ENCODE measurements around the gene SLC7A9. TPM values are rescaled to one million over a fixed set of nuclear protein-coding genes. Genes with fewer than 3 reads are reported as not detected.

Gene SLC7A9
- total and polyA plus RNA-seq, 7 donors = 0.20 to 0.49 (median 0.36) TPM; not detected in 4

- TF ChIP-seq EP300 (IDR thresholded peaks at IDR 0.05) (no peak), POLR2A (IDR thresholded peaks at IDR 0.05) (no peak), POLR2AphosphoS5 (IDR thresholded peaks at IDR 0.05) (no peak)
- TF ChIP-seq, protein P1, sequence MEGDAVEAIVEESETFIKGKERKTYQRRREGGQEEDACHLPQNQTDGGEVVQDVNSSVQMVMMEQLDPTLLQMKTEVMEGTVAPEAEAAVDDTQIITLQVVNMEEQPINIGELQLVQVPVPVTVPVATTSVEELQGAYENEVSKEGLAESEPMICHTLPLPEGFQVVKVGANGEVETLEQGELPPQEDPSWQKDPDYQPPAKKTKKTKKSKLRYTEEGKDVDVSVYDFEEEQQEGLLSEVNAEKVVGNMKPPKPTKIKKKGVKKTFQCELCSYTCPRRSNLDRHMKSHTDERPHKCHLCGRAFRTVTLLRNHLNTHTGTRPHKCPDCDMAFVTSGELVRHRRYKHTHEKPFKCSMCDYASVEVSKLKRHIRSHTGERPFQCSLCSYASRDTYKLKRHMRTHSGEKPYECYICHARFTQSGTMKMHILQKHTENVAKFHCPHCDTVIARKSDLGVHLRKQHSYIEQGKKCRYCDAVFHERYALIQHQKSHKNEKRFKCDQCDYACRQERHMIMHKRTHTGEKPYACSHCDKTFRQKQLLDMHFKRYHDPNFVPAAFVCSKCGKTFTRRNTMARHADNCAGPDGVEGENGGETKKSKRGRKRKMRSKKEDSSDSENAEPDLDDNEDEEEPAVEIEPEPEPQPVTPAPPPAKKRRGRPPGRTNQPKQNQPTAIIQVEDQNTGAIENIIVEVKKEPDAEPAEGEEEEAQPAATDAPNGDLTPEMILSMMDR (IDR thresholded peaks at IDR 0.05) = no peak
- peaks cover 0 to 22% (median 0%) of the 10 kb centered on the region in 4 donors for H3K36me3 ChIP-seq
Measured at GRCh38 chr19:32875428-32875827, 5.9 kb upstream of the SLC7A9 start.

GRCh38 chr19:32874605-32875004, 5.0 kb upstream of the SLC7A9 start:
- Histone ChIP-seq H3K27ac (no peak overlapping the region), H3K4me3 (no peak overlapping the region), H3K4me1 (peaks cover 0 to 13% (median 8%) of the 10 kb centered on the region in 4 donors), H3K36me3 (peaks cover 0 to 16% (median 0%) of the 10 kb centered on the region in 4 donors), H3K9me3 (no peaks in the 10 kb centered on the region), H3K27me3 (no peaks in the 10 kb centered on the region)
- TF ChIP-seq POLR2AphosphoS5 (IDR thresholded peaks at IDR 0.05) (no peak), POLR2A (IDR thresholded peaks at IDR 0.05) (no peak), EP300 (IDR thresholded peaks at IDR 0.05) (no peak)
- TF ChIP-seq, protein P1 (IDR thresholded peaks at IDR 0.05) = no peak
- 83 to 84% methylated on average over 9 of the region's 9 CpGs for WGBS, 2 donors
- no peak for DNase-seq
- intact Hi-C loops (cut with DNase I) = no loop called here

More at GRCh38 chr19:32875428-32875827, 5.9 kb upstream of the SLC7A9 start:
- no peak overlapping the region for H3K4me3 ChIP-seq
- WGBS, 2 donors = 81 to 88% methylated on average over 7 of the region's 7 CpGs
- no peaks in the 10 kb centered on the region for H3K27me3 ChIP-seq
- no peaks in the 10 kb centered on the region for H3K9me3 ChIP-seq
- no peak for DNase-seq
- intact Hi-C loops (cut with DNase I) = no loop called here
- H3K27ac ChIP-seq = no peak overlapping the region
- H3K4me1 ChIP-seq = peaks cover 0 to 13% (median 8%) of the 10 kb centered on the region in 4 donors

GRCh38 chr19:32873247-32873959, 3.8 kb upstream of the SLC7A9 start:
- Histone ChIP-seq H3K27ac (no peak overlapping the region), H3K9me3 (no peaks in the 10 kb centered on the region), H3K27me3 (no peaks in the 10 kb centered on the region), H3K4me1 (peaks cover 0 to 13% (median 8%) of the 10 kb centered on the region in 4 donors), H3K36me3 (peaks cover 0 to 5% (median 0%) of the 10 kb centered on the region in 4 donors), H3K4me3 (no peak overlapping the region)
- intact Hi-C loops (cut with DNase I) = no loop called here
- 29 to 70% methylated on average over 18 of the region's 18 CpGs for WGBS, 2 donors
- TF ChIP-seq POLR2AphosphoS5 (IDR thresholded peaks at IDR 0.05) (no peak), POLR2A (IDR thresholded peaks at IDR 0.05) (no peak), EP300 (IDR thresholded peaks at IDR 0.05) (no peak)
- TF ChIP-seq, protein P1 (IDR thresholded peaks at IDR 0.05) = no peak
- no peak for DNase-seq

DNA sequence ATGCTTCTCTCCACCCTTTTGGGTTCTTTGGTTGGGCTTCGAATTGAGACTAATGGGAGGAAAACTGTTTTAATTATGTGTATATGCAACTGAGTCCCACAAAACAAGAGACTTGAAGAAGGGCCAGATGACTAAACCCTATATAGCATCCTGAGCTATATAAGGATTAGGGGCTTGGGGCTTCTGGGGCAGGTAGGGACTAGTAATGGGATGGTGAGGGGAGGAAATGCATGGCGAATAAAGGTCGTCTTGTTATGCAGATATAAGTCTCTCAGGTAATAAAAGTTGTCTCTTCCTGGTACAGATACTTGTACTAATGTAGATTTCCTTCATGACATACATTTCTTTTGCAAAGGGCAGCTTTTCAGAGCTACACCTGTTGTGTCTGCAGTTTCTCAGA, 2.8 kb upstream of the SLC7A9 start:
- H3K4me1 ChIP-seq = peaks cover 0 to 11% (median 7%) of the 10 kb centered on the region in 4 donors
- no peak overlapping the region for H3K4me3 ChIP-seq
- WGBS, 2 donors = 44 to 83% methylated on average over 3 of the region's 3 CpGs
- no peaks in the 10 kb centered on the region for H3K9me3 ChIP-seq
- no peak for DNase-seq
- H3K27ac ChIP-seq = no peak overlapping the region
- no peaks in the 10 kb centered on the region for H3K27me3 ChIP-seq
- H3K36me3 ChIP-seq = no peaks in the 10 kb centered on the region
- no peak for TF ChIP-seq EP300 (IDR thresholded peaks at IDR 0.05)
- no peak for TF ChIP-seq POLR2AphosphoS5 (IDR thresholded peaks at IDR 0.05)
- TF ChIP-seq, protein P1 (IDR thresholded peaks at IDR 0.05) = no peak
- no peak for TF ChIP-seq POLR2A (IDR thresholded peaks at IDR 0.05)
- intact Hi-C loops (cut with DNase I) = no loop called here

Data from sigmoid colon (tissue), 7 donors.